ACC112 (cell line): Measurements from ENCODE around the gene MCEMP1.

Source experiments
- H2AFZ ChIP-seq: fragments of 200-600 bp; sonication (generic); one replicate; pipeline ENCODE4 v1.6.0; 2017; ENCODE audit warnings: antibody characterized with exemption, low read length; ENCODE audit not compliant: unreplicated experiment
- H3K27ac ChIP-seq: fragments of 200-600 bp; sonication (generic); 2 replicates; pipeline ENCODE4 v1.5.1; 2014; ENCODE audit warnings: low read depth, mild to moderate bottlenecking, antibody characterized with exemption, low read length, moderate library complexity
- H3K27me3 ChIP-seq: fragments of 200-600 bp; sonication (generic); 2 replicates; pipeline ENCODE4 v1.6.1; 2014; ENCODE audit warnings: mild to moderate bottlenecking, antibody characterized with exemption, low read length, moderate library complexity, mixed read lengths; ENCODE audit not compliant: insufficient read depth
- H3K36me3 ChIP-seq: fragments of 200-600 bp; sonication (generic); 2 replicates; pipeline ENCODE4 v1.6.1; 2016; ENCODE audit warnings: mild to moderate bottlenecking, antibody characterized with exemption, low read length, moderate library complexity, mixed read lengths; ENCODE audit not compliant: insufficient read depth
- H3K4me1 ChIP-seq: fragments of 200-600 bp; sonication (generic); one replicate; pipeline ENCODE4 v1.6.1; 2016; ENCODE audit warnings: low read length, mixed read lengths; ENCODE audit not compliant: insufficient read depth, unreplicated experiment, control insufficient read depth
- H3K4me3 ChIP-seq: fragments of 200-600 bp; sonication (generic); 2 replicates; pipeline ENCODE4 v1.5.1; 2014; ENCODE audit warnings: mild to moderate bottlenecking, low read depth, low read length
- H3K79me2 ChIP-seq: fragments of 200-600 bp; sonication (generic); one replicate; pipeline ENCODE4 v1.6.0; 2016; ENCODE audit warnings: low read length; ENCODE audit not compliant: control insufficient read depth, unreplicated experiment, insufficient read depth

MCEMP1 gene

GRCh38 chr19:7644550-7644877 is 32.4 kb upstream of the MCEMP1 start:
- no peaks in the 10 kb centered on the region for H3K4me1 ChIP-seq
- no peaks in the 10 kb centered on the region for H3K27me3 ChIP-seq
- H2AFZ ChIP-seq, result no peak overlapping the region
- H3K79me2 ChIP-seq, result no peaks in the 10 kb centered on the region
- H3K4me3 ChIP-seq, result no peak overlapping the region
- no peaks in the 10 kb centered on the region for H3K36me3 ChIP-seq
- no peak overlapping the region for H3K27ac ChIP-seq

GRCh38 chr19:7645163-7645562 is 31.7 kb upstream of the MCEMP1 start:
- H3K4me1 ChIP-seq, result no peaks in the 10 kb centered on the region
- H3K79me2 ChIP-seq, result no peaks in the 10 kb centered on the region
- no peak overlapping the region for H3K4me3 ChIP-seq
- H3K27me3 ChIP-seq, result no peaks in the 10 kb centered on the region
- no peak overlapping the region for H3K27ac ChIP-seq
- no peak overlapping the region for H2AFZ ChIP-seq
- H3K36me3 ChIP-seq, result no peaks in the 10 kb centered on the region

GRCh38 chr19:7645656-7646425 is 31.0 kb upstream of the MCEMP1 start:
- Histone ChIP-seq H3K4me3 (no peak overlapping the region), H3K27me3 (no peaks in the 10 kb centered on the region), H3K36me3 (no peaks in the 10 kb centered on the region), H3K4me1 (no peaks in the 10 kb centered on the region), H3K79me2 (no peaks in the 10 kb centered on the region), H2AFZ (no peak overlapping the region), H3K27ac (no peak overlapping the region)

- Histone ChIP-seq H3K27ac (no peak overlapping the region), H3K4me1 (no peaks in the 10 kb centered on the region), H3K4me3 (no peak overlapping the region), H2AFZ (no peak overlapping the region), H3K27me3 (no peaks in the 10 kb centered on the region), H3K79me2 (no peaks in the 10 kb centered on the region), H3K36me3 (no peaks in the 10 kb centered on the region)
These were observed 30.5 kb upstream of the MCEMP1 start for GRCh38 chr19:7646426-7646700.

- no peaks in the 10 kb centered on the region for H3K36me3 ChIP-seq
- no peaks in the 10 kb centered on the region for H3K4me1 ChIP-seq
- H3K79me2 ChIP-seq, result no peaks in the 10 kb centered on the region
- no peak overlapping the region for H2AFZ ChIP-seq
- H3K4me3 ChIP-seq, result no peak overlapping the region
- H3K27ac ChIP-seq, result no peak overlapping the region
- H3K27me3 ChIP-seq, result no peaks in the 10 kb centered on the region
These were observed 29.7 kb upstream of the MCEMP1 start for GRCh38 chr19:7647156-7647555.

GRCh38 chr19:7648265-7649014 is 28.4 kb upstream of the MCEMP1 start:
- Histone ChIP-seq H3K79me2 (no peaks in the 10 kb centered on the region), H2AFZ (no peak overlapping the region), H3K4me3 (no peak overlapping the region), H3K36me3 (no peaks in the 10 kb centered on the region), H3K4me1 (no peaks in the 10 kb centered on the region), H3K27me3 (no peaks in the 10 kb centered on the region), H3K27ac (no peak overlapping the region)

- Histone ChIP-seq H3K4me3 (no peak overlapping the region), H2AFZ (no peak overlapping the region), H3K27me3 (no peaks in the 10 kb centered on the region), H3K79me2 (no peaks in the 10 kb centered on the region), H3K27ac (no peak overlapping the region), H3K4me1 (no peaks in the 10 kb centered on the region), H3K36me3 (no peaks in the 10 kb centered on the region)
These were observed 26.7 kb upstream of the MCEMP1 start for GRCh38 chr19:7650148-7650547.

- Histone ChIP-seq H3K4me3 (peak overlapping the region; percentile 60), H2AFZ (no peak overlapping the region), H3K27ac (no peak overlapping the region), H3K27me3 (no peaks in the 10 kb centered on the region), H3K79me2 (no peaks in the 10 kb centered on the region), H3K36me3 (no peaks in the 10 kb centered on the region), H3K4me1 (no peaks in the 10 kb centered on the region)
These were observed 24.7 kb upstream of the MCEMP1 start for GRCh38 chr19:7652061-7652641.

- H3K27me3 ChIP-seq, result no peaks in the 10 kb centered on the region
- no peaks in the 10 kb centered on the region for H3K36me3 ChIP-seq
- H3K27ac ChIP-seq, result no peak overlapping the region
- H3K4me3 ChIP-seq, result no peak overlapping the region
- H2AFZ ChIP-seq, result no peak overlapping the region
- no peaks in the 10 kb centered on the region for H3K4me1 ChIP-seq
- no peaks in the 10 kb centered on the region for H3K79me2 ChIP-seq
These were observed 22.5 kb upstream of the MCEMP1 start for GRCh38 chr19:7654401-7654800.

- H3K79me2 ChIP-seq, result no peaks in the 10 kb centered on the region
- H3K4me1 ChIP-seq, result no peaks in the 10 kb centered on the region
- H2AFZ ChIP-seq, result no peak overlapping the region
- no peak overlapping the region for H3K4me3 ChIP-seq
- no peaks in the 10 kb centered on the region for H3K27me3 ChIP-seq
- H3K36me3 ChIP-seq, result no peaks in the 10 kb centered on the region
- no peak overlapping the region for H3K27ac ChIP-seq
These were observed 21.3 kb upstream of the MCEMP1 start for GRCh38 chr19:7655581-7655980.
